GM18870 (cell line): ENCODE data around the gene DOCK9.

Experiments used
- ATAC-seq: cut with Tn5 transposase; IDR thresholded peaks from one replicate; pipeline ENCODE4 v1.9.1; 2021; ENCODE audit warnings: moderate library complexity; ENCODE audit not compliant: unreplicated experiment

Gene DOCK9

DNA sequence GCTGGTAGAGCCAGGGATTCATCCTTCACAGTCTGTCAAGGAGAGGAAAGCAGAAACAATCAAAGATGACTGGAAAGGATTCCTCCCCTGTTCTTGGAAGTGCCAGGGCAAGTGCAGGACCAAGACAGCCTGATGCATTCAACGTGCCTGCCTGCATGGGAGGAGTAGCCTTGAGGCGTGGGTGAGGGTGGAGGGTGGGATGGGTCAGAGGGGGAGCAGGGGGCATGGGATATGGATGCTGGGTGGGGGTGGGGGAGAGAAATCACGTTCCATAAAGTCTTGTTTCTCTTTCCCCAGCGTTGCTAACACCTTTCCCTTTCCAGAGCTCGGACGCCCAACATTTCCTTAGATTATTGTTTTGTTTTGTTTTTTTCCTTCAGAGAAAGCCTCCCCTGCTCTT, 117.4 kb downstream of the DOCK9 start:
- ATAC-seq, result no peak

DNA sequence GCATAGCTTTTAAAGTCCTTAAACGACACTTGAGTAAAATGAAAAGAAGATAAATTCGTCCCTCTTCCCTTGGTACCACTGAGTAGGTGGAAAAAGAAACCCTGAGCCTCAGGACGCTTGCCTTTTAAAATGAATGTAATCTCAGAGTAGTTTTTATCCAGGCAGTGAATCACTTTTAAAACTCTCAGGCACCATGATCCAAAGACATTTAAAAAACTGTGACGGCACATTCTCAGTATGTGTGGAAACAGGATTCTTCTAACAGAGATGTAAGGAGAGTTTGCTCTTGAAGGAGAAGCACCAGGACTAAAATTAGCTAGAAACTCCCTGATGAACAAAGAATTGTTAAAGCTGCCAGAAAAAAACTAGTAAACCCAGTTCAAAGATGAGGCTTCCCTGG, 119.7 kb downstream of the DOCK9 start:
- no peak for ATAC-seq

DNA sequence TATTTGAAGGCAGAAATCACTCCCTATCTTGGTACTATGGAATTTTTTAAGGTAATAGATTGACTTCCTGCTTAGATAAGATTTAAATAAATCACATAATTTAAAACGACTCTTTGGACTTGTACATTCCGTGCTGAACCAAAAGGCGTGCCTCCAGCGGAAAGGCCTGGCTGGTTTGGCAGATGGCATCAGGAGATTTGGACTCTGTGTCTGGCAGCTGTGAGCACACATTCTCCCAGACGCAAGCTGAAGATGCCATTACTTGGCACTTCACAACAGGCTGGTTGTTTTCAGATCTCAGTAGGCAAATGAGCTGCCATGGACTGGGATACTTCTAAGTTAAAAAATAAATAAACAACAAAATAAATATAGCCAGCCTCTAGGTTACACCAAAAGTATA, 120.9 kb downstream of the DOCK9 start:
- no peak for ATAC-seq

DNA sequence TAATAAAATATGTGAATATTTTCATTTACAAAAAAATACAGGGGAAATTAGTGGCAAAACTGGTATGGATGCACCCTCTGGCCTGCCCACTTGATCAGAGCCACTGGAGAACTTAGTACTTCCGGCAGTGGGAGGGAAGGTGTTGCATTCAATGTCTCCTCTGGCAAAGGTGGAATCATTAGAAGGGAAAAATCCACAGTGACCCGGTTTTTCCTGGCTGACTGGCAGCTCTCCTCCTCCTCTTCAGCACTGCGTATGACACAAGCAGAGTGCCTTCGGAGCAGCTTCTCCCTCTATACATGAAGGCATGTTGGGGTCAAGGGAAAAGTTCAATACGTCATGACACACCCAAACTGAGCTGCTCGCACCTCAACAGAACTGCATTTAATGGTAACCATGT, 123.4 kb downstream of the DOCK9 start:
- no peak for ATAC-seq

DNA sequence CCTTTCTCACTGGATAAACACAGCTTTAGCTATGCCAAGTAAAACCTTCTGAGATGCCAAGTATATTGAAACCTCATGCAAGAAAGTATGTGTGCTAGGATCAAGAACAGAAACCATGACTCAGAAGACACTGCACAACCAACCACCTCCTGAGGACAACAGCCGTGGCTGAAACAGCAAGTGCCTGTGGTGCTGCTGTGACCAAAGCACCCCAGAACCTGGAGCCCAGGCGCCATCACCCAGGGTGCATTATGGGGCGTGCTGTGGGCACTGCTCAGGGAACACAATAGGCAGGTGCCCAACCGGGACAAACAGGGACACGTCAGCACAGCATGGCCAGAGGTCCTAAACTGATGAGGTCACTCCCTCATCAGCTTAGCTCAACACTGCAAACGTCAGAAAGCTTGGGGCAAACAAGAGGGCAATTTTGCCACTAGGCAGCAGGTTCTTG, 124.1 kb downstream of the DOCK9 start:
- ATAC-seq, result peak; percentile 100

DNA sequence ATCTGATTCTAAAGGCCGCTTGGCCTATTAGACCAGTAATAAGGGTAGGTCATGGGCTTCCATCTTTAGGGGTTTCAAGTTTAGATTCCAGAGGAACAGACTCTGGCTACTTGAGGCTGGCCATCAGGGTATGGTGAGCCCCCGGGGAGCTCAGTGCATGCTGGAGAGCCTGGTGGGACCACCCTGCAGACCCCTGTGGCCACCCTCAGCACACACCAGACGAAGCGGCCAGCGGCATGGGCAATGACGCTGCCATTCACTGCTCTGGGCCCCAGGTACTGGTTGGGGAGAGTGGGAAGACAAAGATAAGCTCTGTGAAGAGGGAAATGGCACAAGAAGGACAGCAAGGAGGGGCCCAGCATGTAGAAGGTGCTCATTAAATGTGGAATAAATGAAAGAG, 126.6 kb downstream of the DOCK9 start:
- no peak for ATAC-seq

DNA sequence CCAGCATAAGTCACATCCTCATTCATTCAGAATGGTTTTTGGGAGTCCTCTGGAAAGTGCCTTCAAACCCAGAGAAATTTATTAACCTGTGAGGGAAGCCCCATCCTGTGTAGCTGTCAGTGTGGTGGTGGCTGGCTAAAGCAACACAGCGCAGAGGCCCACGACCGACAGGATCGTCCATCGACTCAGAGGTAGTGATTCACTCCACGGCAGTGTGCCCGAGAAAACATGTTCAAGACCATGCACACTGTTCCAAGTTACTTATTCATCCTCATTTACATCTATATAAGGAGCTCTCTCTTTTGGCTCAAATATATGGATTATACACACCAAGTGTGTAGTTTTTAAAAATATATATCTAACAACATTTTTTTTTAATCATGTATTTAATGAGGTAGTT, 129.1 kb downstream of the DOCK9 start:
- no peak for ATAC-seq

DNA sequence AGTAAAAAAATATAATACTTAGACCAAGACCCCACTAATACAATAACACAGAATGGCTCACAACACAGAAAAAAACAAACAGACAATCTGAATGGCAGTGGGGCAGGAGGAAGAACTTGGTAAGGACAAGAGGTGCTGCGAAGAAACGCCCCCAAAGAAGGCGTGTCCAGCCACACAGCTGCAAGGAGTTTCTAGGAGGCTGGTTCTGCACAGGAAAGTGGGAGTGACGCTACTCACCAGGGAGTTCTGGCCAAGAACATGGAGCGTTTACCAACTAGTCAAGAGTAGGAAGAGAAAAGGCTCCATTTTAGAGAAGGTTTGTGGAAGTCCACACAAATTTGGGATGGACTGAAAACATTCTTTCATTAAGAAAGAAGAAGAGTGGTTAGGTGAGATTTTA, 130.1 kb downstream of the DOCK9 start:
- ATAC-seq, result no peak

DNA sequence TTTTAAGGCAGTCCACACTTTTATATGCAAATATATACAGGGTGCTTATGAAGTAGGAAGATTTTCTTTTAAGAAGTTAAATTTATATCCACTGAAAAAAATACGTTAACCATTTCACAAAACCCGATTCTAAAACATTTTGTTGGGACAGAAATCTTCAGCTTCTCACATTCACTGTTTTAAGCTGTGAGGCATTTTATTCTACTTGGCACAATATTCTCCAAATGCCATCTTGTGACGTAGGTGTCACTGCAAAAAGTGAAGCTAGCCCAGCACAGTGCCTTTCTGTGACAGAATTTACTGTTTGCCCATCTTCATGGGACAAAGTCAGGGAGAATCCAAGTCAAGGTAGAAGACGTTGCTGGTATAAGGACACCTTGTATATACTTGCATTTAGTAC, 130.9 kb downstream of the DOCK9 start:
- ATAC-seq, result no peak

DNA sequence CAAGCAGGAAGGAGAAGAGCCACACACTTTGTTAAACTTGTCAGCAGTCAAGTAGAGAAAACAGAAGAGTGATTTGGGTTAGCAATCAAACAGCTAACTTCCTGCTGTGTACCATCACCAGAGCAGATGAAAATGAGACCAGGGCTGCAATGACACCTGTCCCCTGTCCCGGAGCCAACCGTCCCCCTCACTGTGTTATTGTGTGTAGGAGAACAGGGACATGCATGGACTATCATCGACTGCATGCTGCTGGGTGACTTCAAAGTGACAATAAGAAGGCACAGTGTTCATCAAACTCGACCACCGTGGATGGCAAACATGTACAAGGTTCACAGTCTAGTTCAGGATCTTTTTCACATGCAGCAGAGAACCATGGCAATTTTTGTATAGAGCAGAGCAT, 131.3 kb downstream of the DOCK9 start:
- ATAC-seq, result no peak

DNA sequence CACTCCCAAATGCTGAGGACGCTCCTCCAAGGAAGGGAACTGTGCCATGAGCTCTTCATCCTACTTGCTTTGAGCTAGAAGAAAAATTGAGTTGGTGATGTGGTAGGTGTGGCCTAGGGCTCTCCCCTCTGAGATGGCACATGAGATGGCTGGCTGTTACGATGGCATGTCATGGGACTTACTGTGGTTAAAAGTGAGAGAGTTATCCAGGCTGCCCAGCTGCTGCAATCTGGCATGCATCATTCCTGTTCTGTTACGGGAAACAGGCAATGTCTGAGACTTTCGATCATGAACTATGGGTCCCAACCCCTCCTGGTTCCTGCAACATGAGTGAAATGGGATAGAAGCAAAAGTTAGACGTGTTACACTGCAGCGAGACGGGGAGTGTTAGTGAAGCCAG, 132.1 kb downstream of the DOCK9 start:
- no peak for ATAC-seq

DNA sequence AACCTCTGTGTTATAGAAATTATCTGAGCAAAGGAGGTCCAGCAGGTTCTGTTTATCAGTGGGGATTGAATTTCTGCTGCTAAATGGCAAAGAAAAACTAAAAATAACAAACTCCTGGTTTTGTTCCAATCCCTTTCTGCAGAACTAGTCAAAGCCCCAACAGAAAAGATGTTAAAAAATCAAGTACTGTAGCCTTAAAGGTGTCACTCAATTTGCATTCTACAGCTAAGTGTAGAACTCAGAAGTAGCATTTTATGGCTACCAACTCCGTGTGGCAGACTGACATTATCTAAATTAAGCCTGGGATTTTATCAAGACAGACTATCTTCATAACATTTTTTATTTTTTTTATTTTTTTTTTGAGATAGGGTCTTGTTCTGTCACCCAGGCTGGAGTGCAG, 133.8 kb downstream of the DOCK9 start:
- no peak for ATAC-seq

DNA sequence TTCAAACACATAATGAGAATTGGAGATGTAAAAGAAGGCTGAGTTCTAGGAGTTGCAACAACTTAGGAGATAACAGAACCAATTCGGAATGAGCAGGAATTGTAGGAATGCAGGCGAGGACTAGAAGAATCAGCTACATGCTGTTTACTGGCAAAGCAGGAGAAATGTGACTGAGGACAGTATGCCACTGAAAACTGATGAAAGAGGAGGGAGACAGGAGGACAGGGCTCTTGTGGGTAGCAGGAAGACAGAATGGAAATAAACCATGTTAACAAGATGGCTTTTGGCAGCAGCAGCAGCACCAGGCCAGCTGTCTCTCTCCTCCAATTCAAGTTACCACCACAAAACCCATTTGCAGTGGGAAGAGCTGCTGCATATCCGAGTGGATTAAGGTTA, 134.4 kb downstream of the DOCK9 start:
- no peak for ATAC-seq

DNA sequence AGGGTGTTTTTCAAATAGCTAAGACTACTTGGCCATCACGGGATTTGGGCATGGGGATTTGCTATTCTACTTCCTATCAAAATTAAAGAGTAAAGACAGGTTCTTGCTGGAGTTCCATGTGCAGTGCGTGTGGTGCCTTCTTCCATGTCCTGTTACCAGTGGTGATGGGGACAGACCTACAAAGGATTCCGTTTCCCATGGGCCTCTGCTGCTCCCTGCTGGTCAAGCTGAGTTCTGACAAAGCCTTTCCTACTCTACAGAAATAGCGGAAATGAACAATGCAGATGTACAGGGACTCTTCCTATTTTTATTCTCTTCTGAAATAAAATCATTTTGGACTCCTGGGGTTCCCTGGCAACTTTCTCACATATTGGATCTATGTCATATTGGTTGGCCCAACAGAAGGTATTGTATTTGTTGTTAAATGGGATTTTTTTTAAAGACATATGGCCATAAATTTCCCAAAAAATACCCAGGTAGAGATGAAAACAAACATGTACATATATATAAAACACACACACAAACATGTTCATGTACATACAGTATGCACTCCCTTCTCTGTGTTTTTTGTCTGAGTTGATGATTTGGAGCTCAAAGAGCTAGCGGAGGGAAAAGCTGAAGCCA, 134.9 kb downstream of the DOCK9 start:
- ATAC-seq, result peak; percentile 76

DNA sequence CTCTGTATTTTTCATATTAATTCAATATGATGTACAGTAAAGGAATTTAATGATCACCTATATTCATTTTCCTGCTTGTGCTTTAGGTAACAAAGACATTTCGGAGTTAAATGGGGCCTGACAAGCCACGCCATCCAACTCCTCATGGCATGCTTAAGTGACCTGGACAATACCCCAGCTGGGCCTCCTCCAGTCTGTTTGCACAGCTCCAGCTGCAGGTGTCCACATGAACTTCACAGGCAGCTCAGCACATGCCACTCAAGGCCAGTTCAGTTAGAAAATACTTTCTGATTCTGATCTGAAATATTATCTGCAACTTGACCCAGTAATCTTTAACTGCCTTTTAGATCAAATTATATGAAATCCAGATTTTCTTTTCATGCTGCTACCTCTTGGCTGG, 135.8 kb downstream of the DOCK9 start:
- no peak for ATAC-seq

DNA sequence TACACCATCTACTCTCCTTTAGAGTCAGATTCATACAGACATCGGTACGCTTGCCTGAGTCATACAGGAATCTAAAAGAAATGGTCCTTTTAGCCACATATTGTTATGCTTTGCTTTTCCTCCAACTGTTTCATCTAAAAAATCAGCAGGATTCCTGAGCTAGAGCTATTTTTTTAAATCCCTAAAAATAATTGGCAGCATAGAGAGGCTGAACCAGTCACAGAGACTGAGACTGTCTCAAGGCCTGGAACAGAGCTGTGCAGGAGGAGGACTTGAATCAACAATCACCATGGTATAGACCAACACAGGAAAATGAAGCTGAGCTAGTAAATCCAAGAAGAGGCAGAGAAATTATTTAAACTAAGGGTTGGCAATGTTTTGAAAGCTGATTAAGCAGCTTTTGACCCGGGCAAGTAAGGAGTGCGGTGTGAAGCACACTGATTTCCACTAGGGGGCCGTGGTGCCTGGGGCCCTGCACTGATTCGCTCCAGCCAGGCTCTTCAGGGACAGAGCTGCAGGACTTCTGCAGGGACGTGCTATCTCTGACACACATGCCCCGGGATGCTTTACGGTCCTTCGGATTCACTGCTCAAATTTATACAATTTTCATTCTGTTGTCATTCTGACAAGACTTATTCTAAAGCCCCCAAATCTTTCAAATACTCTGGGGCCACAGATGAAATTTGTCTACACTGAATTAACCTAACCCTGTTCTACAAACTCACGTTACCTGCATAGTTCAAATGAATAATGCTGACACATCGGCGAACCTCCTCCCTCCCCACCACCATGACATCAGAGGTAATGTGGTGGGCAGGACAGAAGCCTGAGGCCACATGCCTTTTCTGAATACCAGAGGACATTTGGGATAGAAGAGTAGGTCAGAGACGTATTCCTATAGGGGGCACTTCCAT, 137.8 kb downstream of the DOCK9 start:
- ATAC-seq, result peak; percentile 71

DNA sequence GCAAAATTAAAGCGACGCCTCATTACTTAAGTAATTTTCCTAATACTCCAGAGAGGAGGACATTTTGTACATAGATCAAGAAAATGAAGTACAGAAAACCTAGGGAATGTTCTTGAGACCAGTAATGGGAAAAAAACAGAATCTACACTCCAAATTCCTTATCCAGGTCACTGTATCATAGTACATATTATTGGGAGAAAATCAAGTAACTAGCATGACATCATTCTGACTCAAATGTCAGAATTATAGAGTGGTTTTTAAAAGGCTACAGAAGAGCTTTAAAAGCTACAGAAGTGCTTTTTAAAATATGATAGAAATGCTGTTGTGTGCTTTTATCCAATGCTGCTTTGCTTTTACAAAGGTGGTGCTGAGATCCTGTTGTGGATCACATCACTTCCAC, 139.1 kb downstream of the DOCK9 start:
- ATAC-seq, result no peak

DNA sequence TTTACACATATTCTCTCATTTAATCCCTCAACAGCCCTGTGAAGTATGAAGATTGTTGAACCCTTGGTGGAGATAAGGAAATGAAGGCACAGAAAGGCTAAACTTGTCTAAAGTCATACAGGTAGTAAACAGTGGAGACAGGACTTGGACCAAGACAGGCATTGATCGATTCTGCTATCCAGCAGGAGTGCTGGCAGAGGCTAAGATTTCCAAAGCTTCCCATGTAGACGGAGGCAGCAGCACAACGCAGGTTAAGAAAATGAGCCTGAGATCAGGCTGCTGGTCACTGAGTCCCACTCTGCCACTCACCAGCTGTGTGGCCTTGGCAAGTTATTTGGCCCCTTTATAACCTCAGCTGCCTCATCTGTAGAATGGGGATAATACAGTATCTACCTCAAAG, 140.0 kb downstream of the DOCK9 start:
- no peak for ATAC-seq

DNA sequence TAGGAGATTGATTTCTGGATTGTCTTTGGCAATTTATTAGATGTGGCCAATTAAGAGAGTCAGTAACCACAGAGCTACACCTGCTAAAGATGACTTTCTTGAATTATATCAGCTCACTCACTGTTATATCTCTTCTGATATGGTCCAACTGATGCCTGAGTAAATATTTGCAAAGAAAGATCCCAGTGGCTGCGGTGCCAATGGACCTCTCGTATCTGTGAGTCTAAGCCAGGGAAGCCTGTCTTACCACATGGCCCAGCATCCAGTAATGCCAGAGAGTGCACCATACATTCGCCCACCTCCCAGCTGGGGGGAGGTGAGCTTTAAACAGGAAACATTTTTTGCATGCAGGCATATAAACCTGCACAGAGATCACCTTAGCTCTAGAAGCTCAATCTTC, 142.7 kb downstream of the DOCK9 start:
- no peak for ATAC-seq

DNA sequence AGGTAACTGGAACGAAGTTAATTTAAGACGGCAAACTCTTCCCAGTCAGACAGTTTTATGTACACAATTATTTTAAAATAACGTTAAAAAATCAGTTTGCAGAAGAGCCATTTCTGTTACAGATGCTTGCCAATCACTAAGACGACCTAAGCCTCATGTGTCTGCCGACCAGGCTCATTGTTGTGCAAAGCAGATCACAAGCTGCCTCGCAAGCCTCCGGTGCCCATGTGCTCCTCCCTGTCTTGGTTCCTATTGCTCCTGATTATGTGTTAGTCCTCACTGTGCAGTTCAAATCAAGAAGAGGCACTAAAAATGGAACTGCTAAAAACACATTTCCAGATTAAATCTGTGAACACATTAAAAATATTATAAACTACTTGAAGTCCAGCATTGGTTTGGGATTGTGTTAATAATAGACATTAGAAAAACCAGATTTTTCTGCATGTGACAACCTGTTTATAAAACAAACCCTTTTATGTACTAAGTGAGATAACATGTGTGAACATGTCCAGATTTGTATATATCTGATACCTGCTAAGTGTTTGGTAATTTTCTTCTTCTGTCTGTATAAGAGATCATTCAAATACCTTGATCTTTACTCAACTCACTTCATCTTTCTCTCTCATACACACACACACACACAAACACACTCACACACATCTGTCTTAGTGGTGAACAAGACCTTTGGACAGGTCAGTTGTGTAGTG, 143.5 kb downstream of the DOCK9 start:
- ATAC-seq, result no peak

DNA sequence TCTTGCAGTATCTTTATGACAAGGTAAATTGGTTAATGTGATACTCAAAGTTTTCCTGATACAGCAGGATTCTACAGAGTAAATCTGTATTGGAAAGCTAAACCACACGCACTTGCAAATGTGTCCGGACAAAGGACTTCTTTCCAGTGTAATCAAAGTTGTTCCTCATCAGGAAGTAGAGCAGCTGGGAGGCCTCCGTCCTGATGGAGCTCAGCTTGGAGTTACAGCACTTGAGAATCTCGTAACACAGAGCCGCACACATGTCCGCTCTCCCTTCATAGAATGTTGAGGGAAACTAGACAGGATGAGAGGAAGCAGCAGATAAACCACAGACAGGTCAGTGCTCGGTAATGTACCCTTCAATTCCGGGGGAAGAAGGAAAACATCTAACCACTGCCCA, 146.6 kb downstream of the DOCK9 start:
- ATAC-seq, result no peak

DNA sequence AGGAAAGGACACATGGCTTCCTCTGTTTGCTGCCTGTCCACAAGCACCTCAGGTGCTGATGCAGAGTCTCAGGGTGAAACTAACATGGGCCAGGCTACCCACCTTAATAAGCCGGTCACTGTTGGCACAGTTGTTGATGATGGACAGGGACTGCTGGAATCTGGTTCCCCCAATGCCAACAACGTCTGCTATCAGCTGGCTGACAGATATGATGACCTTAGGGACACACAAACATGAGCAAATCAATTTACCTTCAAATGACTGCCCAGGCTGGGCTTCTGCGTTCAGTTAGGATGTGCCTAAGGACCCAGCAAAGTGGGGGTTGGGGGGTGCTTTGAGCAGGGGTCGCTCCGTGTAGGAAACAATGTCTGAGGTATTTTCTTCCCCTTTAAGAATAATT, 148.3 kb downstream of the DOCK9 start:
- no peak for ATAC-seq
